Ishikawa (cell line): ENCODE results near the gene ST3GAL5.

Experiments
- CEBPB ChIP-seq: IDR thresholded peaks from 2 replicates; pipeline ENCODE4 v1.6.1; 2012
- CREB1 ChIP-seq: IDR thresholded peaks from 2 replicates; pipeline ENCODE4 v1.6.1; 2012; ENCODE audit warnings: low read depth
- EGR1 ChIP-seq: IDR thresholded peaks from 2 replicates; pipeline ENCODE4 v1.6.1; 2012
- EP300 ChIP-seq: IDR thresholded peaks from 2 replicates; pipeline ENCODE4 v1.6.1; 2012; ENCODE audit warnings: borderline replicate concordance
- FOXM1 ChIP-seq: IDR thresholded peaks from 2 replicates; pipeline ENCODE4 v1.6.1; 2012; ENCODE audit warnings: low read depth, borderline replicate concordance
- MAX ChIP-seq: IDR thresholded peaks from 2 replicates; pipeline ENCODE4 v1.6.1; 2012
- REST ChIP-seq: IDR thresholded peaks from 2 replicates; pipeline ENCODE4 v1.6.1; 2012; ENCODE audit warnings: low read depth, mild to moderate bottlenecking
- TAF1 ChIP-seq: IDR thresholded peaks from 2 replicates; pipeline ENCODE4 v1.6.1; 2012; ENCODE audit warnings: low read depth, mild to moderate bottlenecking
- TCF12 ChIP-seq: IDR thresholded peaks from 2 replicates; pipeline ENCODE4 v1.6.1; 2012; ENCODE audit warnings: low read depth
- TEAD4 ChIP-seq: IDR thresholded peaks from 2 replicates; pipeline ENCODE4 v1.6.1; 2012
- YY1 ChIP-seq: IDR thresholded peaks from 2 replicates; pipeline ENCODE4 v1.6.1; 2012; ENCODE audit warnings: low read depth
- TF ChIP-seq, protein P1 (sequence below): IDR thresholded peaks from 2 replicates; pipeline ENCODE4 v1.6.1; 2012

DNA sequence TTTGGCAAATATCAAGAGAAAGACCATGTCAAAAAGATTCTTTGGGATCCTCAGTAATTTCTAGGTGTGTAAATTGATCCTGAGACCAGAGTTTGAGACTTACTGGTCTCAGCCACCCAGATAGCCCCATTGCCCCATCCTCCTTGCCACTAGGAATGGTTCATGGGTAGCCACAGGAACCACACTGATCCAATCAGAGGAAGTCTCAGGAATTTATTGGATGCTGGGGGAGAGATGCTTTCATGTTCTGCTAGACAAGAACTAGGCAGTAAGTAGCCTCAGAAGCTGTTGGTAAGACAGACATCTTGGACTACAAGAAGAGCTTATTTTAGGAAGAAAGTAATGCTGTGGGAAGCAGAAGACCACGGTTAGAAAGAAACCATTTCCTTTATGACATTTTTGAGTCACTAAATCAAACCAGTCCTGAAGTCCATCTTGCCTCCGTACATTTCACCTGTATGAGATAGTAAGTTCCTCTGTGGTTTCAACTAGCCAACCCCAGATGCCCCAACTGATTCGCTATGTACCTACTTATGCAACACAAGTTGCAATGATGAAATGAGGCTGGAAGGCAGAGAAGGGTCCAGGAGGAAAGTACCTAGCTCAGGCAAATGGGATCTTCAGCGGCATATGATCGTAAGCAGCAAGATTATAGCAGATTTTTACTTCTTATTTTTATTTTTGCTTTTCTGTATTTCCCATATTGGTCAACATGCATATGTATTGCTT lies 3.6 kb upstream of the ST3GAL5 start:
- TF ChIP-seq MAX, result no peak
- no peak for TF ChIP-seq CEBPB
- TF ChIP-seq EGR1, result no peak
- TF ChIP-seq CREB1, result no peak
- TF ChIP-seq FOXM1, result no peak
- TF ChIP-seq, protein P1, sequence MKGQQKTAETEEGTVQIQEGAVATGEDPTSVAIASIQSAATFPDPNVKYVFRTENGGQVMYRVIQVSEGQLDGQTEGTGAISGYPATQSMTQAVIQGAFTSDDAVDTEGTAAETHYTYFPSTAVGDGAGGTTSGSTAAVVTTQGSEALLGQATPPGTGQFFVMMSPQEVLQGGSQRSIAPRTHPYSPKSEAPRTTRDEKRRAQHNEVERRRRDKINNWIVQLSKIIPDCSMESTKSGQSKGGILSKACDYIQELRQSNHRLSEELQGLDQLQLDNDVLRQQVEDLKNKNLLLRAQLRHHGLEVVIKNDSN, result no peak
- TF ChIP-seq EP300, result no peak
- TF ChIP-seq TAF1, result no peak
- TF ChIP-seq TEAD4, result no peak
- TF ChIP-seq YY1, result no peak
- TF ChIP-seq REST, result no peak
- no peak for TF ChIP-seq TCF12
